Activated CD4-positive, alpha-beta T cell treated with anti-CD3 and anti-CD28 coated beads, Interleukin-2, amount 50 U/mL, for 4 hours (primary cell): ENCODE data around the gene TNFRSF6B.
"Not testable (repeated sequence)": the region's sequence is repeated elsewhere in the genome, so short reads cannot be mapped to it uniquely, and the experiment has no call there.

Experiments
- DNase-seq, 2 experiments: peaks; one replicate each; pipeline ENCODE4 v3.0.0-alpha.2; 2020

TNFRSF6B gene

GRCh38 chr20:63663332-63664066 is 33.0 kb upstream of the TNFRSF6B start:
- DNase-seq: no peak

GRCh38 chr20:63664143-63664851 is 32.2 kb upstream of the TNFRSF6B start:
- no peak for DNase-seq

GRCh38 chr20:63664861-63665594 is 31.4 kb upstream of the TNFRSF6B start:
- no peak for DNase-seq

GRCh38 chr20:63665708-63666107 is 30.7 kb upstream of the TNFRSF6B start:
- DNase-seq: no peak

- DNase-seq: no peak
These were observed 28.6 kb upstream of the TNFRSF6B start for GRCh38 chr20:63667858-63668257.

- DNase-seq: no peak
These were observed 28.1 kb upstream of the TNFRSF6B start for GRCh38 chr20:63668351-63668750.

GRCh38 chr20:63671695-63672094 is 24.8 kb upstream of the TNFRSF6B start:
- not testable (repeated sequence) for DNase-seq

- no peak for DNase-seq
These were observed 23.8 kb upstream of the TNFRSF6B start for GRCh38 chr20:63672666-63673065.

GRCh38 chr20:63673951-63674350 is 22.5 kb upstream of the TNFRSF6B start:
- DNase-seq: no peak

GRCh38 chr20:63675681-63676368 is 20.6 kb upstream of the TNFRSF6B start:
- DNase-seq: no peak

- DNase-seq: no peak
These were observed 18.4 kb upstream of the TNFRSF6B start for GRCh38 chr20:63678071-63678470.

GRCh38 chr20:63678667-63679465 is 17.6 kb upstream of the TNFRSF6B start:
- no peak for DNase-seq

GRCh38 chr20:63679799-63680305 is 16.6 kb upstream of the TNFRSF6B start:
- no peak for DNase-seq

- DNase-seq: no peak
These were observed 16.0 kb upstream of the TNFRSF6B start for GRCh38 chr20:63680427-63680826.

- DNase-seq: no peak
These were observed 15.4 kb upstream of the TNFRSF6B start for GRCh38 chr20:63680857-63681608.

GRCh38 chr20:63681609-63682142 is 14.8 kb upstream of the TNFRSF6B start:
- DNase-seq: no peak

- DNase-seq: no peak
These were observed 13.9 kb upstream of the TNFRSF6B start for GRCh38 chr20:63682384-63683139.

GRCh38 chr20:63685269-63686026 is 11.0 kb upstream of the TNFRSF6B start:
- DNase-seq: no peak

- DNase-seq: no peak
These were observed 10.4 kb upstream of the TNFRSF6B start for GRCh38 chr20:63686094-63686491.
